ENCODE data around the gene BRICD5.

The BRICD5 gene

DNA sequence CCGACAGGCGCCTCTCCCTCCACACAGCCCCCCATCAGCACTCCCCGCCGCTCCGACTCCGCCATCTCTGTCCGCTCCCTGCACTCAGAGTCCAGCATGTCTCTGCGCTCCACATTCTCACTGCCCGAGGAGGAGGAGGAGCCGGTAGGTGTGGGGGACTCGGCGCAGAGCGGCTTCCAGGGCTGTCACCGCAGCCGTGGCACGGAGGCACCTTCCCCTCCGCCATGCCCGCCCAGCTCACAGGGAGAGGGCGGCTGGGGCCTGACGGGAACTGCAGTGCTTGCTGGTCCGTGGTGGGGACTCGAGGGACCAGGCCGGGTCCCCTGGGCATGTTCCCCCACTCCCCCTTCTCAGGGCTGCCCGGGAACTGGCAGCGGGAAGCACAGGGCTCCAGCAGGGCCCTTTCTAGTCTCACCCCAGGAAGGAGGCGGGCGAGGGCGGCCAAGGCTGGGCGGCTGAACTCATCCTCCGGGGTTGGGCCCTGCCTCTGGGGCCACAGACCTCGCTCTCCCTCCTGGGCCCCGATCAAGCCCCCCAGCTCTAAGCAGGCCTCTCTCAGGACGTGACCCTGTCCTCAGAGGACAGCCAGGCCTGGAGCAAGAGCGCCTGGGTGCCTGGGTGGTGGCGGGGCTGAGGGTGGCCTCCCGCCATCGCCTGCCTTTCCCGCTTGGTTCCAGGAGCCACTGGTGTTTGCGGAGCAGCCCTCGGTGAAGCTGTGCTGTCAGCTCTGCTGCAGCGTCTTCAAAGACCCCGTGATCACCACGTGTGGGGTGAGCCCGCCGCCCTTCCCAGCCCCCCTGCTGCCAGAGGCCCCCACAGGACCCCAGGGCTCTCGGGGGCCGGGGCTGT is 39.9 kb downstream of the BRICD5 start:
- Histone ChIP-seq H3K4me1 (ENCODE audit: control insufficient read depth, insufficient read depth, low read length) (no peaks in the 10 kb centered on the region), H3K9ac (ENCODE audit: low read length in 2 of 2) (no peak overlapping the region), H3K27ac (ENCODE audit: low read length) (no peak overlapping the region), H3K36me3 (ENCODE audit: control insufficient read depth in 2 of 2, insufficient read depth in 2 of 2, low read length in 2 of 2) (peaks cover 38 to 49% of the 10 kb centered on the region in 2 donors), H3K9me3 (ENCODE audit: control insufficient read depth in 2 of 2, low read length in 2 of 2) (no peaks in the 10 kb centered on the region), H3K4me3 (ENCODE audit: low read length in 2 of 2) (peak overlapping the region in 1 of 2 donors; percentile 44), H3K27me3 (ENCODE audit: control insufficient read depth in 1 of 2, insufficient read depth in 2 of 2, low read length in 2 of 2) (no peaks in the 10 kb centered on the region)

DNA sequence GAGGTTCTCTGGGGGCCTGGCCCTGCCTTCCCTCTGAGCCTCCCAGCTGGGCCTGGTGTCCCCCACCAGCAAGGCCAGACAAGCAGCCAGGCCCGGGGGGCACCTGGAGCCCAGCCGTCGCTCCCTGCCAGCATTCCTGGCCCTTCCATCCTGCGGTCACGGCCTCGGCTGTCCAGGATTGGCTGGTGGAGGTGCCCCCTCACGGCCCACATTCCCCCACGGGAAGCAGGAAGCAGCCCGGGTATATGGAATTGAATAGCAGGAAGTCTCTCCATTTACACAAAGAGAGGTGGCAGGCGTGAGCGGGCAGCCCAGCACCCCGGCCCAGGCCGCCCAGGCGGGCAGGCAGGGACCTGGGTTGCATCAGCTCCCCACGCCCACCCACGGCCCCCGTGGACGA is 40.6 kb downstream of the BRICD5 start:
- peaks cover 31 to 45% of the 10 kb centered on the region in 2 donors for H3K36me3 ChIP-seq (ENCODE audit: control insufficient read depth in 2 of 2, insufficient read depth in 2 of 2, low read length in 2 of 2)
- H3K4me3 ChIP-seq (ENCODE audit: low read length in 2 of 2) = peak overlapping the region in 1 of 2 donors; percentile 44

DNA sequence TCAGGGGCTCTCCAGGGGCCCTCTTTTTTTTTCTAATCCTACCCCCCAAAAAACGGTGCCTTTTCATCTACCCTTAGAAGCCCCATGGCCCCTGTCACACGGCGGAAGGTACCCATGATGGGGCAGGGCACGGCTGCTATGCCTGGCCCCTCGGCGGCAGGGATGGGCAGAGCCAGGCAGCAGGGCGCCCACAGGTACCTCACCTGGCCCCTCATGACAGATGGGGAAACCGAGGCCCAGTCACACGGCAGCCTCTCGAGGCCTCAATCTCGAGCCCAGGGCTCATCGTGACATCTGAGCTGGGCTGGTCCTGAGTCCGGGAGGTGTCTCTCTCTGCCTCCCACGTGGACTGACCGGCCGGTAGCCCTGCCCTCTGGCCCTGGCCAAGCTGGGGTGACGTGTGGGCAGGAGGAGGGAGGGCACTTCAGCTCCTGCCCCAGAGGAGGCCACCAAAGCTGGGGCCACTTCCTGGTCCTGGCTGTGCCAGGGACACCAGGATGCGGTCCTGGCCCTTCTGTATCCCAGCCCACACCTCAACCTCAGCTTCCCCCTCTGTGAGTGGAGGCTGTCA is 43.5 kb downstream of the BRICD5 start:
- peaks cover 4% of the 10 kb centered on the region for H3K4me1 ChIP-seq (ENCODE audit: control insufficient read depth, insufficient read depth, low read length)

More for the DNA sequence above, 40.6 kb downstream of the BRICD5 start:
- H3K9me3 ChIP-seq (ENCODE audit: control insufficient read depth in 2 of 2, low read length in 2 of 2) = no peaks in the 10 kb centered on the region
- H3K9ac ChIP-seq (ENCODE audit: low read length in 2 of 2) = no peak overlapping the region
- no peaks in the 10 kb centered on the region for H3K27me3 ChIP-seq (ENCODE audit: control insufficient read depth in 1 of 2, insufficient read depth in 2 of 2, low read length in 2 of 2)
- H3K27ac ChIP-seq (ENCODE audit: low read length) = peak overlapping the region; percentile 18
- no peaks in the 10 kb centered on the region for H3K4me1 ChIP-seq (ENCODE audit: control insufficient read depth, insufficient read depth, low read length)

DNA sequence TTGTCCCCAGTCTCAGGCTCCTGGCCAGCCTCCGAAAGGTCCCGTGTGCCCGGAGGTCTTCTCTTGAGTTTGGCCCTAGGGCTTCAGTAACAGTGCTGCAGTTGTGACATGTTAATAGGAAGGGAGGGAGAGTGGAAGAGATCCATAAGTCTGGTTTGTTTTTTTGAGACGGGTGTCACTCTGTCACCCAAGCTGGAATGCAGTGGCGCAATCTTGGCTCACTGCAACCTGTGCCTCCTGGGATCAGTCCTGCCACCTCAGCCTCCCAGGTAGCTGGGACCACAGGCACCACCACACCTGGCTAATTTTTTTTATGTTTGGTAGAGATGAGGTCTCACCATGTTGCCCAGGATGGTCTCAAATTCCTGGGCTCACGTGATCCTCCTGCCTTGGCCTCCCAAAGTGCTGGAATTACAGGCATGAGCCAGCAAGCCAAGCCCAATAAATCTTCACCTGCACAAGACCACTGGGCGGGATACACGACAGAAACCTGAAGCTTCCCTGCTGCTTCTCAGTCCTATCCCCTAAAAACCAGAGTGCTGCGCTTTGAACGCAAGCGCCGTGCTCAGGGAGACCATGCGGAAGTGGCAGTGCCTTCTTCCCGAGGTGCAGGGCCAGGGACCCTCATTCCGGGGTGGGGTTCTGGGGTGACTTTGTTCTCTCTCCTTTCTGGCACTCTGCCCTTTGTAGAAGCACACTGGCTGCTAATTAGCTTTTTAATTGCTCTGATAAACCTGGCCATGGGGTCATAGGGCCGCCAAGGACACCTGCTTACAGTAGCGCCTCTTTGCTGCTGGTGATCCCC is 44.2 kb downstream of the BRICD5 start:
- Histone ChIP-seq H3K36me3 (ENCODE audit: control insufficient read depth in 2 of 2, insufficient read depth in 2 of 2, low read length in 2 of 2) (peaks cover 20 to 28% of the 10 kb centered on the region in 2 donors), H3K4me3 (ENCODE audit: low read length in 2 of 2) (no peak overlapping the region), H3K27me3 (ENCODE audit: control insufficient read depth in 1 of 2, insufficient read depth in 2 of 2, low read length in 2 of 2) (no peaks in the 10 kb centered on the region), H3K4me1 (ENCODE audit: control insufficient read depth, insufficient read depth, low read length) (peaks cover 9% of the 10 kb centered on the region), H3K27ac (ENCODE audit: low read length) (no peak overlapping the region), H3K9me3 (ENCODE audit: control insufficient read depth in 2 of 2, low read length in 2 of 2) (no peaks in the 10 kb centered on the region), H3K9ac (ENCODE audit: low read length in 2 of 2) (no peak overlapping the region)

More for the DNA sequence above, 43.5 kb downstream of the BRICD5 start:
- Histone ChIP-seq H3K27me3 (ENCODE audit: control insufficient read depth in 1 of 2, insufficient read depth in 2 of 2, low read length in 2 of 2) (no peaks in the 10 kb centered on the region), H3K4me3 (ENCODE audit: low read length in 2 of 2) (no peak overlapping the region), H3K36me3 (ENCODE audit: control insufficient read depth in 2 of 2, insufficient read depth in 2 of 2, low read length in 2 of 2) (peaks cover 20 to 28% of the 10 kb centered on the region in 2 donors), H3K27ac (ENCODE audit: low read length) (no peak overlapping the region), H3K9ac (ENCODE audit: low read length in 2 of 2) (no peak overlapping the region), H3K9me3 (ENCODE audit: control insufficient read depth in 2 of 2, low read length in 2 of 2) (no peaks in the 10 kb centered on the region)

DNA sequence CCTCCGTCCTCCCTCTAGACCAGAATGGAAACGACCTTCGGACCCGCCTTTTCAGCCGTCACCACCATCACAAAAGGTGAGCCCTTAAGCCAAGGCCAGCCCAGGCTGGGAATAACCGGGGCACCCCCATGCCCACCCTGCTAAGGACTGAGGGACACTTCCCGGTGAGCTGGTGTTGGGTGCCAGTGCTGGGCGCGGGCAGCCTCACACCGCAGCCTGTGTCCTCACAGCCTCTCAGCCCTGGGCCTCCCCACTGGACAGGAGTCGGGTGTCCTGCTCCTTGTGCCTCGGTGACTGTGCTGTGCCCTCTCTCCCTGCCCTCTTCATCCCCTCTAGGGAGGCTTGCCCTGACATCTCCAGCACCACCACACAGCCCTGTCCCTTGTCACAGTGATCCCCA is 44.8 kb downstream of the BRICD5 start:
- no peak overlapping the region for H3K27ac ChIP-seq (ENCODE audit: low read length)
- H3K4me1 ChIP-seq (ENCODE audit: control insufficient read depth, insufficient read depth, low read length) = peaks cover 14% of the 10 kb centered on the region
- peaks cover 20 to 24% of the 10 kb centered on the region in 2 donors for H3K36me3 ChIP-seq (ENCODE audit: control insufficient read depth in 2 of 2, insufficient read depth in 2 of 2, low read length in 2 of 2)
- H3K27me3 ChIP-seq (ENCODE audit: control insufficient read depth in 1 of 2, insufficient read depth in 2 of 2, low read length in 2 of 2) = no peaks in the 10 kb centered on the region
- no peak overlapping the region for H3K9ac ChIP-seq (ENCODE audit: low read length in 2 of 2)
- no peaks in the 10 kb centered on the region for H3K9me3 ChIP-seq (ENCODE audit: control insufficient read depth in 2 of 2, low read length in 2 of 2)
- H3K4me3 ChIP-seq (ENCODE audit: low read length in 2 of 2) = no peak overlapping the region

DNA sequence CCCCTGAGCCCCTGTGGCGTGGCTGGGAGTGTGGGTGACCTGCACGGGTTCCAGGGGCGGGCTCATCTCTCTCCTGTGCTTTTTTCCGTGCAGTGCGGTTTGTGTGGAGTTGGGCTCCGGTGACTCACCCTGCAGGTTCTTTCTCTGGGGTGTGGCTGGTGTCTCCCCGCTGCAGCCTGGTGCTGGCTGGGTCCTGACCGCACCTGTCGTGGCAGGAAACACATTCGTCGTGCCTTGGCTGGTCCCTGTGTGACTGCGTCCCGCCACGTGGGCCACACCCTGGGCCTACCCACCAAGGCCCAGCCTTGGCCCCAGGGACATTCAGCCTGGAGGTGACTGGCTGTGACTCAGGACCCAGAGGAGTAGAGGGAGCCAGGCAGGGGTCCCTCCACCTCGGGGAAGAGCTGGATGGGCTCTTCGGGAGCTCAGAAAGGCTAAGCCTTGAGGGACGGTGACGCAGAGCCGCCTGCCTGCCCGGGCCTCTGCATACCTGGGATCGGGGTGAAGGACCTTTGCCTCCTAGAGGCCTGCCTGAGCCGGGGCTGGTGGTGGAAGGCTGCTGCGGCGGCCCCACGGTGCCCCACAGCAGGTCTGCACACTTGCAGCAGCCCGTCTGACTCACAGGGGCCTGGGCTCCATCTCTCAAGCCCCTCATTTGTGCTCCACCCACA is 47.3 kb downstream of the BRICD5 start:
- Histone ChIP-seq H3K27ac (ENCODE audit: low read length) (no peak overlapping the region), H3K4me1 (ENCODE audit: control insufficient read depth, insufficient read depth, low read length) (peaks cover 37% of the 10 kb centered on the region), H3K9ac (ENCODE audit: low read length in 2 of 2) (no peak overlapping the region), H3K27me3 (ENCODE audit: control insufficient read depth in 1 of 2, insufficient read depth in 2 of 2, low read length in 2 of 2) (no peaks in the 10 kb centered on the region), H3K36me3 (ENCODE audit: control insufficient read depth in 2 of 2, insufficient read depth in 2 of 2, low read length in 2 of 2) (peaks cover 18 to 19% of the 10 kb centered on the region in 2 donors), H3K4me3 (ENCODE audit: low read length in 2 of 2) (no peak overlapping the region), H3K9me3 (ENCODE audit: control insufficient read depth in 2 of 2, low read length in 2 of 2) (no peaks in the 10 kb centered on the region)

DNA sequence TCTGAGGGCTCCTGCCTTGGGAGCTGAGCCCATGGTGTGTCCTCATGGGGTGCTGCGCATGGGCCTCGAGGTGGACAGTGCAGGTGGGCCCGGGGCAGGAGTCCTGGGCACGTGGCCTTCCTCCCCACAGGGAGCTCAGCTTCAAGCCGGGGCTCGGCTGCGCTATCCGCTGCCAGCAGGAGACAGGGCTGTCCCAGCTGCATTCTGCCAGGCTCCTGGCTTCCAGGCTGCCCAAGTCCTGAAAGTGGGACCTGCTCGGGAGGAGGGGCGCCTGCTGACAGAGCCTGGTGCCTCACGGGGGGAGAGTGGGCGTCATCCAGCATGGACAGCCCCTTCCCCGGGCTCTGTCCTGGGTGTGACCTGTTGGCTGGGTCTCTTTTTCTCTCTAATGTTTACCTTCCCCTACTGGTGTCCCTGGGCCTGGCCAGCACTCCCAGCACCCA is 48.0 kb downstream of the BRICD5 start:
- Histone ChIP-seq H3K27me3 (ENCODE audit: control insufficient read depth in 1 of 2, insufficient read depth in 2 of 2, low read length in 2 of 2) (no peaks in the 10 kb centered on the region), H3K4me3 (ENCODE audit: low read length in 2 of 2) (no peak overlapping the region), H3K9me3 (ENCODE audit: control insufficient read depth in 2 of 2, low read length in 2 of 2) (no peaks in the 10 kb centered on the region), H3K4me1 (ENCODE audit: control insufficient read depth, insufficient read depth, low read length) (peaks cover 44% of the 10 kb centered on the region), H3K9ac (ENCODE audit: low read length in 2 of 2) (no peak overlapping the region), H3K36me3 (ENCODE audit: control insufficient read depth in 2 of 2, insufficient read depth in 2 of 2, low read length in 2 of 2) (peaks cover 12 to 13% of the 10 kb centered on the region in 2 donors), H3K27ac (ENCODE audit: low read length) (no peak overlapping the region)

DNA sequence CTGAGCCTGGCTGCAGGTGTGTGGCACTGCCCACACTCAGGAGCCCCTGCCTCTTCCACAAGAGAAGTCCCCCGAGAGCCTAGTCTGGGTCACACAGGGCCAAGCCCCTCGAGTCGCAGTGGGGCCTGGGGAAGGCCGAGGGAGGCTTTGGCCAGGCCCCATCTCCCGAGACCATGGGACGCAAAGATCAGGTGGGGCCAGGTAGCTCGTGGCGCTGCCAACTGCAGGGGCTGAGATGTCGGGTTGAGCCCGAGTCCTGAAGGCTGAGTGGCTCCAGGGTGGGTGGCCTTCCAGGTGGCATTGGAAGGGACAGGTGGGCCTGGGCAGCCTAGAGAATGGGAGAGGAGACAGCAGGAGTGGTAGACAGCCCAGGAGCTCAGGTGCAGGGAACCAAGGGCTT is 48.8 kb downstream of the BRICD5 start:
- H3K9ac ChIP-seq (ENCODE audit: low read length in 2 of 2) = peak overlapping the region in 1 of 2 donors; percentile 29
- no peaks in the 10 kb centered on the region for H3K9me3 ChIP-seq (ENCODE audit: control insufficient read depth in 2 of 2, low read length in 2 of 2)
- no peak overlapping the region for H3K4me3 ChIP-seq (ENCODE audit: low read length in 2 of 2)

DNA sequence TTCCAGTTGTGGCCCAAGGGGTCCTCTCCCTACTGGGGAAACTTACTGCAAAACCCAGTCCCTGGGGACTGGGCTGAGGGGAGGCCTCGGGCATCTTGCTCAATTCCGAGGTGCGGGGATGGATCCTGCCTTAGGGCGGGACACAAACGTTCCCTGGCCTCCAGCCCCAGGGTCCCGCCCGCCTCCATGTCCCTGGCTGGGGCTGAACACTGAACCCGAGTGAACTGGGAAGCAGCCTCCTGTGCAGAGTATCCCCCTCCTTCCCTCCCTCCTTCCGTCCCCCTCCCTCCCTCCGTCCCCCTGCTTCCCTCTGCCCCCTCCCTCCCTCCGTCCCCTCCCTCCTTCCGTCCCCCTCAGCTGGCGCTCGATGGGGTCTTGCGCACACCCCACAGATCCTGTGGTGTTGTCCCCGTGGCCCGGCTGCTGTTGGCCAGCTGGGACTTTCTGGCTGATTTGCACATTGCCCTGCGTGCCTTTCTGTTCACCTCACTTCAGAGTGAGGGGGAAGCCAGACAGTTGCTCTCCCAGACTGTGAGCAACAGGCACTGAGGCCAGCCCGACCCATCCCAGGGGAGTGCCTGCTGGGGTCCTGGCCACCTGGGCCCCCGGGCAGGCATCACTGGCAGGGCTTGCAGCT is 49.6 kb downstream of the BRICD5 start:
- H3K4me1 ChIP-seq (ENCODE audit: control insufficient read depth, insufficient read depth, low read length) = peaks cover 60% of the 10 kb centered on the region
- peaks cover 4 to 5% of the 10 kb centered on the region in 2 donors for H3K36me3 ChIP-seq (ENCODE audit: control insufficient read depth in 2 of 2, insufficient read depth in 2 of 2, low read length in 2 of 2)
- H3K27me3 ChIP-seq (ENCODE audit: control insufficient read depth in 1 of 2, insufficient read depth in 2 of 2, low read length in 2 of 2) = no peaks in the 10 kb centered on the region
- peak overlapping the region in 1 of 2 donors; percentile 35 for H3K4me3 ChIP-seq (ENCODE audit: low read length in 2 of 2)
- no peaks in the 10 kb centered on the region for H3K9me3 ChIP-seq (ENCODE audit: control insufficient read depth in 2 of 2, low read length in 2 of 2)
- H3K9ac ChIP-seq (ENCODE audit: low read length in 2 of 2) = no peak overlapping the region
- no peak overlapping the region for H3K27ac ChIP-seq (ENCODE audit: low read length)

More for the DNA sequence above, 48.8 kb downstream of the BRICD5 start:
- no peaks in the 10 kb centered on the region for H3K27me3 ChIP-seq (ENCODE audit: control insufficient read depth in 1 of 2, insufficient read depth in 2 of 2, low read length in 2 of 2)
- H3K4me1 ChIP-seq (ENCODE audit: control insufficient read depth, insufficient read depth, low read length) = peaks cover 52% of the 10 kb centered on the region
- peaks cover 7 to 9% of the 10 kb centered on the region in 2 donors for H3K36me3 ChIP-seq (ENCODE audit: control insufficient read depth in 2 of 2, insufficient read depth in 2 of 2, low read length in 2 of 2)
- no peak overlapping the region for H3K27ac ChIP-seq (ENCODE audit: low read length)

Data from stomach smooth muscle (tissue), 2 donors.